GM19452 (cell line): ENCODE measurements around the gene EFEMP1.
"Not testable (repeated sequence)": the region's sequence is repeated elsewhere in the genome, so short reads cannot be mapped to it uniquely, and the experiment has no call there.

Source experiments
- ATAC-seq: cut with Tn5 transposase; IDR thresholded peaks from one replicate; pipeline ENCODE4 v1.9.1; 2021; ENCODE audit not compliant: unreplicated experiment

The EFEMP1 gene

DNA sequence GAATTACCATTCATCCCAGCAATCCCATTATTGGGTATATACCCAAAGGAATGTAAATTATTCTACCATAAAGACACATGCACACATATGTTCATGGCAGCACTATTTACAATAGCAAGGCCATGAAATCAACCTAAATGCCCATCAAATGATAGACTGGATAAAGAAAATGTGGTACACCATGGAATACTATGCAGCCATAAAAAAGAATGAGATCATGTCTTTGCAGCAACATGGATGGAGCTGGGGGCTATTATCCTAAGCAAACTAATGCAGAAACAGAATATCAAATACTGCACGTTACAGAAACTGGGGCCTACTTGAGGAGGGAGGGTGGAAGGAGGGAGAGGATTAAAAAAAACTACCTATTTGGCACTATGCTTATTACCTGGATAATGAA, 85.5 kb downstream of the EFEMP1 start:
- not testable (repeated sequence) for ATAC-seq

- ATAC-seq = no peak
Observed at GRCh38 chr2:55837073-55837472, 86.5 kb downstream of the EFEMP1 start.

DNA sequence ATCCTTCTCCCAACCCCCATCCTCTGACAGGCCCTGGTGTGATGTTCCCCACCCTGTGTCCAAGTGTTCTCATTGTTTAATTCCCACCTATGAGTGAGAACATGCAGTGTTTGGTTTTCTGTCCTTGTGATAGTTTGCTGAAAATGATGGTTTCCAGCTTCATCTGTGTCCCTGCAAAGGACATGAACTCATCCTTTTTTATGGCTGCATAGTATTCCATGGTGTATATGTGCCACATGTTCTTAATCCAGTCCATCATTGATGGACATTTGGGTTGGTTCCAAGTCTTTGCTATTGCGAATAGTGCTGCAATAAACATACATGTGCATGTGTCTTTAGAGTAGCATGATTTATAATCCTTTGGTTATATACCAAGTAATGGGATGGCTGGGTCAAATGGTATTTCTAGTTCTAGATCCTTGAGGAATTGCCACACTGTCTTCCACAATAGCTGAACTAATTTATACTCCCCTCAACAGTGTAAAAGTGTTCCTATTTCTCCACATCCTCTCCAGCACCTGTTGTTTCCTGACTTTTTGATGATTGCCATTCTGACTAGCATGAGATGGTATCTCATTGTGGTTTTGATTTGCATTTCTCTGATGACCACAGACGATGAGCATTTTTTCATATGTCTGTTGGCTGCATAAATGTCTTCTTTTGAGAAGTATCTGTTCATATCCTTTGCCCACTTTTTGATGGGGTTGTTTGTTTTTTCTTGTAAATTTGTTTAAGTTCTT, 91.7 kb downstream of the EFEMP1 start:
- not testable (repeated sequence) for ATAC-seq

GRCh38 chr2:55827855-55828254, 95.7 kb downstream of the EFEMP1 start:
- ATAC-seq = no peak

DNA sequence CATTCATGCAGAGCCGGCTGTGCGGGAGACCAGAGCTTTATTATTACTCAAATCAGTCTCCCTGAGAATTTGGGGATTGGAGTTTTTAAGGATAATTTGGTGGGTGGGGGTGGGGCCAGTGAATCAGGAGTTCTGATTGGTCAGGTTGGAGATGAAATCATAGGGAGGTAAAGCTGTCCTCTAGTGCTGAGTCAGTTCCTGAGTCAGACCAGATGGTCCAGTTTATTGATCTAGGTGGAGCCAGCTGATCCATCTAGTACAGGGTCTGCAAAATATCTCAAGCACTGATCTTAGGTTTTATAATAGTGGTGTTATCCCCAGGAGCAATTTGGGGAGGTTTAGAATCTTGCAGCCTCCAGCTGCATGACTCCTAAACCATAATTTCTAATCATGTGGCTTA, 96.2 kb downstream of the EFEMP1 start:
- not testable (repeated sequence) for ATAC-seq

DNA sequence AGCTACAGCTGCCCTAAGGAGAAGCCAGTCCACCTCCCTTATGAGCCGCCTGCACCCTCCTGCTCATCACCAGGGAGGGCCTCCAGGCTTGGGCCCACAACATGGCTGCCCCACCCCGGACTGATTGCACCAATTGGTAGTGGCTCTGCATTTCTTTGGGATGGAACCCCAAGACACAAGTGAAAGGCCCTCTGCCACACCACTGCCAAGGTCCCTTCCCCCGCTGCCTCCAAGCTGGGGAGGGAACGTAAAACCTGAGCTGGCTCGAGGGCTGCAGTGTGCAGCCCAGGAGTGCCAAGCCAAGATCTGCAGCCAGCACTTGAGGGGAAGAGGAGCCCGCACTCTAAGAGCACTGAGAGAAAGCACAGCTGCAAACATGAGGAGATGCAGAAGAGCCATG, 97.3 kb downstream of the EFEMP1 start:
- no peak for ATAC-seq

DNA sequence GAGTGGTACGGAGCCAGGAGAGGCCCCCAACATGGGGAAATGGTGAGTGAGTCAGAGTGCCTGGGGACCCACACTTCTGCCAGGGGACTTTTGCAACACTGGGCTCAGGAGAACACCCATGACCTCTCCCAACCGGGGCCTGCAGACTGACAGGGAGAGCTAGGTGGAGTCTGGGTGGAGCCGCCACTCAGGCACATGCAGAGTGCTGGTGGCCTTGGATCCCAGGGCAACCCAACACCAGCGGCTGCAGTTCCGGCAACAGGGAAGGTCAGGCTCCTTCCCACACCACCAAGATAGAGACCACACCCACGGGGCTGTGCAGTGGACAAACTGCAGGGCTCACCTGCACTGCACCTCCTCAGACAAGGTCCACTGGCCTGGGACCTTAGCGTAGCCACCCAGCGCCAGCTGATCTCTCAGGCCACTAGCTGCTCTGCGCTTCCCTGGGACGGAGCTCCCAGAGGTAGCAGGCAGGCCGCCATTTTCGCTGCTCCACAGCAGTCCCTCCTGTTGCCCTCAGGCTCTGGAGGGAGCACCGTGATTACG, 99.0 kb downstream of the EFEMP1 start:
- ATAC-seq = no peak
